Activated CD4-positive, alpha-beta T cell treated with anti-CD3 and anti-CD28 coated beads for 1 hour (primary cell): ENCODE data around the gene COG7.

Experiments used
- DNase-seq: peaks from one replicate; pipeline ENCODE4 v3.0.0-alpha.2; 2020

Gene COG7

DNA sequence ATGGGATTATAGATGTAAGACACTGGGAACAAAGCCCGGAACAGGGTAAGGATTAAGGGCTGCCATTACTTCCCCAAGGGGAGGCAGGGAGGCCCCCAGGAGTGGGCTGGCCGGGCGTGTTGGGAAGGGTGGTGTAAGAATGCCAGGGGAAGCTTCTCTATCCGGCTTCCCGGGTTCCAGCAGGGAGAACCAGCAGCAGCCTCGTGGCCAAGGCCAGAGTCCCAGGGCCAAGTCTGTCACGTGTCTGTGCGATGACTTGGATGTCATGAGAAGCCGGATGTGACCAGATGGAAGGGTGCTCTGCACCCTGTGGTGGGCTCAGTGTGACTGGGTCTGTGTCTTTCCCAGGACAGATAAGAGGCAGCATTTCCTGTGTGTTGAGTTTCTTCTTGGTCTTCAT lies 98.7 kb downstream of the COG7 start:
- no peak for DNase-seq

DNA sequence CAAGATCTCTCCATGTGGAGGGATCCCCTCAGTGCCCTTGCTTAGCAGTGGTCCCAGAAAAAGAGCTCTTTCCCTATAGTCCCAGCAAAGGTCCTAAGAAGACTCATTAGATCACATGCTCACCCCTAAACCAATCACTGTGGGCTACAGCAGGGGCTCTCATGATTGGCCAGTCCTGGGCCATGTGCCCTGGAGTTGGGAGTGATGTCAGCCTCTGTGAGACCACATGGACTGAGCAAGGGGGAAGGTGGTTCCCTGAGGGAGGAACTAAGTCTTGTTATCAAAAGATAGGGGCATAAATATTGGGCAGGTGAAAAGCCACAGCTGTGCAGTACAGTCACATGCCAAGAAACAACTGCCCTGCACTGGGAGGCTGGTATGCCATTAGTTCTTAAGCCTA lies 99.5 kb downstream of the COG7 start:
- DNase-seq: no peak

DNA sequence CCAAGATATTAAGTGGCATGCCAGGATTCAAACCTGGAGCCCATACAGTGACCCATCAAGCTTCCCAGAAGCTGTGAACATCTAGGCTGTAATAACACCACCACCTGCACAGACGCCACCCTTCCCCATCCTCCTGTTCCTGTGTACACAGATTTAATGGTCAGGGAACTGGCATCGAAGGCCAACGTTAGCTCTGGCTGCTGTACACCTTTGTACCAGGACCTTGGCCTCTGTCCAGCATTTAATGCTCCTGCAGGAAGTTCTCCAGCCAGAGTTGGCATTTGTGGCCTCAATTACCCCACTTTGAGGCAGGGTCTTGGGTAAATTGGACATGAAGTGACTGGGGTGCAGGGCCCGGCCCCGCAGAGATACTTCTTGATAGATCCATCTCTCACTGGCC lies 101.6 kb downstream of the COG7 start:
- no peak for DNase-seq

DNA sequence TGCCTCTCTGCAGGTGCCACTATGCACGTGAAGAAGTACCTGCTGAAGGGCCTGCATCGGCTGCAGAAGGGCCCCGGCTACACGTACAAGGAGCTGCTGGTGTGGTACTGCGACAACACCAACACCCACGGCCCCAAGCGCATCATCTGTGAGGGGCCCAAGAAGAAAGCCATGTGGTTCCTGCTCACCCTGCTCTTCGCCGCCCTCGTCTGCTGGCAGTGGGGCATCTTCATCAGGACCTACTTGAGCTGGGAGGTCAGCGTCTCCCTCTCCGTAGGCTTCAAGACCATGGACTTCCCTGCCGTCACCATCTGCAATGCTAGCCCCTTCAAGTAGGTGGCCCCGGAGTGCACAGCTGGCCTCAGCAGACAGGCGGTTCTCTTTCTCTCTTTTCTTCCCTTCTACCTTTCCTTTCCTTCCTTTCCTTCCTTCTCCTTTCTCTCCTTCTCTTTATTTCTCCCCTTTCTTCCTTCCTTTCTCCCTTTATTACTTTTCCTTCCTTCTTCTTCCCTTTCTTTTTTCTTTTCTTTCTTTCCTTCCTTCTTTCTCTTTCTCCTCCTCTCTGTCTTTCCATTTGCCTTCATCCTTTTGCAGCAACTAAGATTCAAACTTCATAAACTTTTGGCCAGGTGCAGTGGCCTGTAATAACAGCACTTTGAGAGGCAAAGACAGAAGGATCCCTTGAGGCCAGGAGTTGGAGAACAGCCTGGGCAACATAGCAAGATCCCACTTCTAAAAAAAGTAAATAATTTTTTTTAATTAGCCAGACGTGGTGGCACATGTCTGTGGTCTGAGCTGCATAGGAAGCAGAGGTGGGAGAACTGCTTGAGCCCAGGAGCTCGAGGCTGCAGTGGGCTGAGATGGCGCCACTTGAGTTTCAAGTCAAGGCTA lies 104.2 kb downstream of the COG7 start:
- DNase-seq: no peak

DNA sequence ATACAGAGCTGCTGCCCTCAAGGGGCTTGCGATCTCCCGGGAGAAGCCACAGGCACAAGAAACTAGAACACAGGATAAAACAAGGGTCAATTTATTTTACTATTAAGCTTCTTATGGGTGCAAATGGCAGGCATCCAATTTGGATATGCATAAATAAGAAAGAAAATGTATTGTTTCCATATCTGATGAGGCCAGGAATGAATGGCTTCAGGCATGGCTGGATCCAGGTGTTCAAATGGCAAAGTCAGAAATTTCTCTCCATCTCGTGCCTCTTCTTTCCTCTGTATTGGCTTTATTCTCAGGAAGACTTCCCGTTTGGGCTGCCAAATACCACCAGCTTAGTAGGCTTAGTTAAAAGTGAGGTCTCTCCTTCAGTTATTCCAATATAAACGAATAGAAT lies 107.8 kb downstream of the COG7 start:
- DNase-seq: no peak

DNA sequence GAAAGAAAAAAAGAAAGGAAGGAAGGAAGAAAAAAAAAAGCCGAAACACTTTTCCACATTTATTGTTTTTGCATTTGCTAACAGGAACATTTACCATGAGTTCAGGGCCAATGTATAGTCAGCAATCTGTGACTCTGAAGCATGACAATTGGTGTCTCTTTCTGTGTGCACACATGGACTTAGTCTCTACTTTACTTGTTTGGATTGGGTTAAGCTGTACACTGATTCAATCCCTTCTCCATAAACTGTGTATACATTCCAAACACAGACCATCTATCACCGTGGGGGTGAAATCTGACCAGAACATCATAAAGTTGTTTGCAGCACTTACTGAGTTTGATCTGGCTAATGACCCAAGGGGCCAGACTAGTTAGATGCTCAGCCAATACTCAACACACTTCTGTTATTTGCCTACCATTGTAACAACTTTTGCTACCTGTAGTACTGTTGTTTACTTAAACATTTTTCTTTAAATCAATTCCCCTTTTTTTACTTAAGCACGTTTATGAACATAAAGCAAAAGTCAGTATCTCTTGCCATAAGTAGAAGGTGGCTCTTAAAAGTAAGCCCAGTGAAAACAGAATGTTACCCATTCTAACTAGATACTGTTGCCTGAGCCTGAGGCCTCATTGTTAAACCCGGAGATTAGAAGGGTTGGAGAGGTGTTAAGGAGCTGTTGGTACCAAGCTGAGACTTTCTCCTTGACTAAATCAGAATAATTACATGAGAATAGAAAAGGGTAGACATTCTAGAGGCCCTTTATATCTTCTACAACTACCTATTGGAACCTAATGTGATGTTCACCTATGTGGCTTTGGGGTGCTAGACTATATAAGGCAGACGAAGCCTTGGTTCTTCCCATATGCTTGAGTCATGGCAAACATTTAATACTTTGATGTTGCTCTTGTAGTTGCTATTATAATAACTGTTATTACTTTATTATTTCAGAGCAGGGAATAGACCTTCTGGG lies 109.1 kb downstream of the COG7 start:
- no peak for DNase-seq

DNA sequence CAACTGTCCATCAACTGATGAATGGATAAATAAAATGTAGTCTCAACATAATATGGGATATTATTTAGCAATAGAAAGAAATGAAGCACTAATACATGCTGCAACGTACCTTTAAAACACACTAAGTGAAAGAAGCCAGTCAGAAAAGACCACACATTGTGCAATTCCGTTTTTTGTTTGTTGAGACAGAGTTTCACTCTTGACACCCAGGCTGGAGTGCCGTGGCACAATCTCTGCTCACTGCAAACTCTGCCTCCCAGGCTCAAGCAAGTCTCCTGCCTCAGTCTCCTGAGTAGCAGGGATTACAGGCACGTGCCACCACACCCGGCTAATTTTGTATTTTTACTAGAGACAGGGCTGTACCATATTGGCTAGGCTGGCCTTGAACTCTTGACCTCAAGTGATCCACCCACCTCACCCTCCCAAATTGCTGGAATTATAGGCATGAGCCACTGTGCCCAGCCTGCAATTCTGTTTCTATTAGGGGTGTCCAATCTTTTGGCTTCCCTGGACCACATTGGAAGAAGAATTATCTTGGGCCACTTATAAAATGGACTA lies 110.8 kb downstream of the COG7 start:
- no peak for DNase-seq

DNA sequence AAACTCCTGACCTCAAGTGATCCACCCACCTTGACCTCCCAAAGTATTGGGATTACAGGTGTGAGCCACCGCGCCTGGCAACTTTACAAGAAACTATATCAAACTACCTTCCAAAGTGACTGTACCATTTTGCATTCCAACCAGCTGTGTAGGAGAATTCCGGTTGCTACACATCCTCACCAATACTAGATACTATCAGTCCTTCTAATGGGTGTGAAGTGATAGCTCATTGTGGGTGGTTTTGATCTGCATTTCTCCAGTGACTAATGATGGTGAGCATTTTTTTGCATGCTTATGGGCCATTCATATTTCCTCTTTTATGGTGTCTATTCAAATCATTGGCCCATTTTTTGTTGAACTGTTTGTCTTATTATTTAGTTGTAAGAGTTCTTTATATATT lies 113.2 kb downstream of the COG7 start:
- DNase-seq: no peak
